Fibroblast of skin of left quadriceps (primary cell): Measurements from ENCODE around the gene MAS1.
"Not testable (repeated sequence)": the region's sequence is repeated elsewhere in the genome, so short reads cannot be mapped to it uniquely, and the experiment has no call there.

ENCODE experiments used
- DNase-seq, 2 experiments: peaks; one replicate each; pipeline ENCODE4 v3.0.0-alpha.2; 2013; ENCODE audit warnings: low read depth in 2 of 2

The MAS1 gene

GRCh38 chr6:159916752-159917151 lies 26.0 kb downstream of the MAS1 start:
- no peak for DNase-seq

- DNase-seq: no peak
Measured at GRCh38 chr6:159919011-159919511, 28.3 kb downstream of the MAS1 start.

- no peak for DNase-seq
Measured at GRCh38 chr6:159919800-159920199, 29.0 kb downstream of the MAS1 start.

GRCh38 chr6:159924150-159924549 lies 33.4 kb downstream of the MAS1 start:
- DNase-seq: not testable (repeated sequence)

GRCh38 chr6:159926542-159927203 lies 35.9 kb downstream of the MAS1 start:
- DNase-seq: no peak

- no peak for DNase-seq
Measured at GRCh38 chr6:159929819-159930218, 39.0 kb downstream of the MAS1 start.

GRCh38 chr6:159931112-159931511 lies 40.3 kb downstream of the MAS1 start:
- DNase-seq: no peak

GRCh38 chr6:159931846-159932245 lies 41.1 kb downstream of the MAS1 start:
- DNase-seq: no peak

- DNase-seq: no peak
Measured at GRCh38 chr6:159933077-159933476, 42.3 kb downstream of the MAS1 start.

- DNase-seq: no peak
Measured at GRCh38 chr6:159934181-159934580, 43.4 kb downstream of the MAS1 start.

- no peak for DNase-seq
Measured at GRCh38 chr6:159935065-159935464, 44.3 kb downstream of the MAS1 start.

- DNase-seq: no peak
Measured at GRCh38 chr6:159935633-159936032, 44.8 kb downstream of the MAS1 start.

GRCh38 chr6:159939591-159940016 lies 48.8 kb downstream of the MAS1 start:
- DNase-seq: no peak
